ENCODE data around the gene FBXO36.
"Not testable (repeated sequence)": the region's sequence is repeated elsewhere in the genome, so short reads cannot be mapped to it uniquely, and the experiment has no call there.

Gene FBXO36

GRCh38 chr2:229922449-229923386, at the start of gene FBXO36:
Gene FBXO36, plus strand, starts transcription at chr2:229922503. Its CDS starts 11 bp downstream, at chr2:229922514.
- no peak for DNase-seq (ENCODE audit: low read depth)

- DNase-seq (ENCODE audit: low read depth) = no peak
These were observed 49.2 kb upstream of the FBXO36 start for GRCh38 chr2:229873123-229873581.

- no peak for DNase-seq (ENCODE audit: low read depth)
These were observed 47.7 kb upstream of the FBXO36 start for GRCh38 chr2:229874647-229875046.

GRCh38 chr2:229875549-229875948, 46.8 kb upstream of the FBXO36 start:
- DNase-seq (ENCODE audit: low read depth) = no peak

- no peak for DNase-seq (ENCODE audit: low read depth)
These were observed 42.9 kb upstream of the FBXO36 start for GRCh38 chr2:229879191-229879950.

GRCh38 chr2:229880892-229881586, 41.3 kb upstream of the FBXO36 start:
- DNase-seq (ENCODE audit: low read depth) = no peak

GRCh38 chr2:229882583-229882982, 39.7 kb upstream of the FBXO36 start:
- no peak for DNase-seq (ENCODE audit: low read depth)

- no peak for DNase-seq (ENCODE audit: low read depth)
These were observed 37.3 kb upstream of the FBXO36 start for GRCh38 chr2:229884775-229885699.

- DNase-seq (ENCODE audit: low read depth) = no peak
These were observed 34.9 kb upstream of the FBXO36 start for GRCh38 chr2:229887441-229887840.

- no peak for DNase-seq (ENCODE audit: low read depth)
These were observed 34.3 kb upstream of the FBXO36 start for GRCh38 chr2:229888031-229888430.

- no peak for DNase-seq (ENCODE audit: low read depth)
These were observed 33.3 kb upstream of the FBXO36 start for GRCh38 chr2:229889023-229889422.

- no peak for DNase-seq (ENCODE audit: low read depth)
These were observed 25.4 kb upstream of the FBXO36 start for GRCh38 chr2:229896857-229897256.

GRCh38 chr2:229899604-229900003, 22.7 kb upstream of the FBXO36 start:
- DNase-seq (ENCODE audit: low read depth) = no peak

- no peak for DNase-seq (ENCODE audit: low read depth)
These were observed 22.3 kb upstream of the FBXO36 start for GRCh38 chr2:229900012-229900411.

- not testable (repeated sequence) for DNase-seq (ENCODE audit: low read depth)
These were observed 21.8 kb upstream of the FBXO36 start for GRCh38 chr2:229900514-229900913.

- DNase-seq (ENCODE audit: low read depth) = peak; percentile 43
These were observed 20.5 kb upstream of the FBXO36 start for GRCh38 chr2:229901819-229902218.

GRCh38 chr2:229903037-229903436, 19.3 kb upstream of the FBXO36 start:
- DNase-seq (ENCODE audit: low read depth) = no peak

GRCh38 chr2:229905601-229906000, 16.7 kb upstream of the FBXO36 start:
- DNase-seq (ENCODE audit: low read depth) = no peak

- DNase-seq (ENCODE audit: low read depth) = no peak
These were observed 13.2 kb upstream of the FBXO36 start for GRCh38 chr2:229909090-229909489.

- DNase-seq (ENCODE audit: low read depth) = no peak
These were observed 12.0 kb upstream of the FBXO36 start for GRCh38 chr2:229910147-229910831.

Measured in fibroblast of the conjunctiva (primary cell).